NB4 (cell line): ENCODE measurements around the gene DNAJC1.

Experiments
- CTCF ChIP-seq: IDR thresholded peaks from one replicate; pipeline ENCODE4 v1.5.1; 2012; ENCODE audit warnings: low read depth, low read length
- MAX ChIP-seq: IDR thresholded peaks from 2 replicates; pipeline ENCODE4 v1.6.1; 2011; ENCODE audit warnings: low read depth, low read length
- MYC ChIP-seq: IDR thresholded peaks from 2 replicates; pipeline ENCODE4 v1.6.1; 2011; ENCODE audit warnings: low read depth, low read length
- POLR2A ChIP-seq: IDR thresholded peaks from 2 replicates; pipeline ENCODE4 v1.6.1; 2011; ENCODE audit warnings: mild to moderate bottlenecking; ENCODE audit not compliant: insufficient read length; ENCODE audit errors: extremely low read depth

GRCh38 chr10:21747809-21748208 lies 255.7 kb downstream of the DNAJC1 start:
- TF ChIP-seq CTCF (no peak), MAX (no peak), POLR2A (no peak), MYC (no peak)
